Transverse colon (tissue), 4 donors: ENCODE data around the gene GCFC2. TPM values are rescaled to one million over a fixed set of nuclear protein-coding genes. Genes with fewer than 3 reads are reported as not detected.

Experiments
- DNase-seq: peaks from one replicate; pipeline ENCODE4 v3.0.0-alpha.2; 2019
- H3K27ac ChIP-seq, 4 donors: fragments of 200-600 bp; sonication (generic); 2 replicates each; pipeline ENCODE4 v1.5.1; 2016 to 2018; ENCODE audit warnings: inconsistent platforms in 4 of 4
- H3K27me3 ChIP-seq: fragments of 200-600 bp; sonication (generic); 2 replicates; pipeline ENCODE4 v1.5.1; 2017; ENCODE audit warnings: inconsistent platforms
- H3K36me3 ChIP-seq, 4 donors: fragments of 200-600 bp; sonication (generic); 2 replicates each; pipeline ENCODE4 v1.5.1; 2017 to 2019; ENCODE audit warnings: inconsistent platforms in 4 of 4
- H3K4me1 ChIP-seq, 4 donors: fragments of 200-600 bp; sonication (generic); 2 replicates each; pipeline ENCODE4 v1.5.1; 2017 to 2020; ENCODE audit warnings: inconsistent platforms in 4 of 4
- H3K4me3 ChIP-seq, 4 donors: fragments of 200-600 bp; sonication (generic); 1 replicate in 1 of 4; 2 replicates in 3 of 4; pipeline versions ENCODE4 v1.5.1 to v1.6.1; 2017 to 2019; ENCODE audit warnings: inconsistent platforms in 4 of 4
- H3K9me3 ChIP-seq, 2 donors: fragments of 200-600 bp; sonication (generic); 2 replicates each; pipeline ENCODE4 v1.5.1; 2017 to 2019; ENCODE audit warnings: inconsistent platforms in 2 of 2
- CTCF ChIP-seq, 5 experiments: fragments of 200-600 bp in 3 of 5; fragments of 450-650 bp in 2 of 5; sonication (generic) in 3 of 5; IDR thresholded peaks; 1 replicate in 2 of 5; 2 replicates in 3 of 5; pipeline ENCODE4 v1.5.1; 2016 to 2017; ENCODE audit warnings: antibody characterized with exemption in 5 of 5, inconsistent platforms in 3 of 5, mild to moderate bottlenecking in 2 of 5, moderate library complexity in 1 of 5
- EP300 ChIP-seq: sonication (generic); formaldehyde crosslinking; IDR thresholded peaks from one replicate; pipeline ENCODE4 v1.6.1; 2017; ENCODE audit warnings: antibody characterized with exemption, low read depth
- POLR2A ChIP-seq: fragments of 450-650 bp; IDR thresholded peaks from one replicate; pipeline ENCODE4 v1.6.1; 2016; ENCODE audit warnings: antibody characterized with exemption, mild to moderate bottlenecking, moderate library complexity
- POLR2AphosphoS5 ChIP-seq, 3 donors: sonication (generic); formaldehyde crosslinking; IDR thresholded peaks; one replicate each; pipeline ENCODE4 v1.6.1; 2016; ENCODE audit warnings: antibody characterized with exemption in 3 of 3
- WGBS, 2 donors: methylation state at CpG; one replicate each; pipeline ENCODE4 v1.1.5; 2018; ENCODE audit warnings: low coverage in 1 of 2; 5-methylcytosine and 5-hydroxymethylcytosine counted together
- in situ Hi-C, 4 donors: fragments of 200-750 bp; cut with MboI; loops; one replicate each; pipeline versions ENCODE4 v1.15.0 to v1.15.1; 2017; ENCODE audit warnings: low sequenced_read_pairs in 3 of 4, low pct_ligation_motif_present in 1 of 4, low pct_unique_long_range_greater_than_20kb in 1 of 4
- intact Hi-C: fragments of 100-400 bp; cut with DNase I; formaldehyde crosslinking; loops from one replicate; pipeline ENCODE4 v1.15.1; 2023; ENCODE audit warnings: low total_unique reads
- total RNA-seq, 4 donors: library from RNA; depleted of rRNA; stranded (reverse); fragments of >200 nt; gene quantifications; one replicate each; pipeline ENCODE4 v1.1.0, GENCODE V29; 2016

The GCFC2 gene
- total RNA-seq, 4 donors from 2014 or later, result 18.2 to 43.2 (median 27.3) TPM

GRCh38 chr2:75645643-75646042 lies 65.1 kb downstream of the GCFC2 start:
- in situ Hi-C loops (no loop called here), intact Hi-C loops (no loop called here)
- no peak overlapping the region for H3K4me3 ChIP-seq
- H3K27ac ChIP-seq, result no peak overlapping the region
- no peaks in the 10 kb centered on the region for H3K9me3 ChIP-seq
- no peaks in the 10 kb centered on the region for H3K36me3 ChIP-seq
- DNase-seq, result no peak
- WGBS, 2 donors, result 93 to 95% methylated on average over 5 to 10 of the region's 10 CpGs
- H3K27me3 ChIP-seq, result no peaks in the 10 kb centered on the region
- TF ChIP-seq POLR2AphosphoS5 (IDR thresholded peaks at IDR 0.05), result no peak
- TF ChIP-seq POLR2A, result no peak
- TF ChIP-seq CTCF (IDR thresholded peaks at IDR 0.05), result no peak
- no peak for TF ChIP-seq EP300
- H3K4me1 ChIP-seq, result peaks cover 5 to 23% (median 12%) of the 10 kb centered on the region in 4 donors

- intact Hi-C loops, result no loop called here
- Histone ChIP-seq H3K27ac (no peak overlapping the region), H3K36me3 (no peaks in the 10 kb centered on the region), H3K4me1 (peaks cover 5 to 22% (median 12%) of the 10 kb centered on the region in 4 donors), H3K4me3 (no peak overlapping the region), H3K9me3 (no peaks in the 10 kb centered on the region), H3K27me3 (no peaks in the 10 kb centered on the region)
- in situ Hi-C loops, result no loop called here
- DNase-seq, result no peak
- 73 to 78% methylated on average over 1 of the region's 1 CpG for WGBS, 2 donors
- TF ChIP-seq EP300 (no peak), POLR2A (no peak), CTCF (IDR thresholded peaks at IDR 0.05) (no peak), POLR2AphosphoS5 (IDR thresholded peaks at IDR 0.05) (no peak)
Measured at GRCh38 chr2:75643980-75644379, 66.7 kb downstream of the GCFC2 start.

- H3K4me1 ChIP-seq, result peaks cover 0 to 10% (median 2%) of the 10 kb centered on the region in 4 donors
- no peak overlapping the region for H3K4me3 ChIP-seq
- 67 to 91% methylated on average over 1 of the region's 1 CpG for WGBS, 2 donors
- peaks cover 4% of the 10 kb centered on the region for H3K27me3 ChIP-seq
- H3K9me3 ChIP-seq, result no peaks in the 10 kb centered on the region
- TF ChIP-seq CTCF (IDR thresholded peaks at IDR 0.05) (no peak), POLR2AphosphoS5 (IDR thresholded peaks at IDR 0.05) (no peak), EP300 (no peak), POLR2A (no peak)
- in situ Hi-C loops, result no loop called here
- no peak for DNase-seq
- H3K27ac ChIP-seq, result no peak overlapping the region
- intact Hi-C loops, result no loop called here
- H3K36me3 ChIP-seq, result no peaks in the 10 kb centered on the region
Measured at GRCh38 chr2:75641587-75641986, 69.1 kb downstream of the GCFC2 start.

- intact Hi-C loops, result no loop called here
- 0 to 1% methylated on average over 3 of the region's 3 CpGs for WGBS, 2 donors
- Histone ChIP-seq H3K36me3 (no peaks in the 10 kb centered on the region), H3K9me3 (no peaks in the 10 kb centered on the region), H3K27me3 (peaks cover 4% of the 10 kb centered on the region), H3K4me3 (no peak overlapping the region), H3K4me1 (peaks cover 0 to 5% (median 0%) of the 10 kb centered on the region in 4 donors), H3K27ac (no peak overlapping the region)
- peak; percentile 53 for DNase-seq
- TF ChIP-seq CTCF (IDR thresholded peaks at IDR 0.05) (peak; percentile 81 to 96 (median 92)), EP300 (no peak)
- in situ Hi-C loops, result no loop called here
Measured at GRCh38 chr2:75640621-75641121, 70.0 kb downstream of the GCFC2 start.
